GM12873 (cell line): ENCODE results near the gene ARHGEF7.

ENCODE experiments used
- TF ChIP-seq, protein P1 (sequence below): IDR thresholded peaks from 2 replicates; pipeline ENCODE4 v1.5.1; 2012; ENCODE audit warnings: low read depth, mild to moderate bottlenecking, moderate library complexity, low read length, control low read depth; ENCODE audit not compliant: insufficient read depth; ENCODE audit errors: missing control alignments

Gene ARHGEF7

DNA sequence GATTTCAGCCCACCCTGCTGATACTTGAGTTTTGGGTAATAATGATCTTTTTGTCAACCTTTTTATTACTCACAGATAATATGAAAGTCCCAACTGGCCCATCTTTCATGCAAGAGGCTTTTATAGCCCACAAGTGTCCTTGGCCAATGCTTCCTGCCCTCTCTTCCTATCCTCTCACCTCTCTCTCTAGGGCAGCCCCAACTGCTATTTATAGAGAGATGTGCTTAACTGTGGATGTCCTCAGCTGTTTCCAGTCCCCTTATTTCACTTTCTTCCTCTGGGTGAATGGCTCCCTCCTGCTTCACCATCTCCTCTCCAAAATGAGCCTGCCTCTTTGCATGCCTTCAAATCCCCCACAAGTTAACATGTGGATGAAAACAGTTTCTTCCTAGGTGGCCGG, 27.4 kb downstream of the ARHGEF7 start:
- TF ChIP-seq, protein P1, sequence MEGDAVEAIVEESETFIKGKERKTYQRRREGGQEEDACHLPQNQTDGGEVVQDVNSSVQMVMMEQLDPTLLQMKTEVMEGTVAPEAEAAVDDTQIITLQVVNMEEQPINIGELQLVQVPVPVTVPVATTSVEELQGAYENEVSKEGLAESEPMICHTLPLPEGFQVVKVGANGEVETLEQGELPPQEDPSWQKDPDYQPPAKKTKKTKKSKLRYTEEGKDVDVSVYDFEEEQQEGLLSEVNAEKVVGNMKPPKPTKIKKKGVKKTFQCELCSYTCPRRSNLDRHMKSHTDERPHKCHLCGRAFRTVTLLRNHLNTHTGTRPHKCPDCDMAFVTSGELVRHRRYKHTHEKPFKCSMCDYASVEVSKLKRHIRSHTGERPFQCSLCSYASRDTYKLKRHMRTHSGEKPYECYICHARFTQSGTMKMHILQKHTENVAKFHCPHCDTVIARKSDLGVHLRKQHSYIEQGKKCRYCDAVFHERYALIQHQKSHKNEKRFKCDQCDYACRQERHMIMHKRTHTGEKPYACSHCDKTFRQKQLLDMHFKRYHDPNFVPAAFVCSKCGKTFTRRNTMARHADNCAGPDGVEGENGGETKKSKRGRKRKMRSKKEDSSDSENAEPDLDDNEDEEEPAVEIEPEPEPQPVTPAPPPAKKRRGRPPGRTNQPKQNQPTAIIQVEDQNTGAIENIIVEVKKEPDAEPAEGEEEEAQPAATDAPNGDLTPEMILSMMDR, result no peak

- TF ChIP-seq, protein P1, result no peak
These were observed 28.9 kb downstream of the ARHGEF7 start for GRCh38 chr13:111143865-111144540.

DNA sequence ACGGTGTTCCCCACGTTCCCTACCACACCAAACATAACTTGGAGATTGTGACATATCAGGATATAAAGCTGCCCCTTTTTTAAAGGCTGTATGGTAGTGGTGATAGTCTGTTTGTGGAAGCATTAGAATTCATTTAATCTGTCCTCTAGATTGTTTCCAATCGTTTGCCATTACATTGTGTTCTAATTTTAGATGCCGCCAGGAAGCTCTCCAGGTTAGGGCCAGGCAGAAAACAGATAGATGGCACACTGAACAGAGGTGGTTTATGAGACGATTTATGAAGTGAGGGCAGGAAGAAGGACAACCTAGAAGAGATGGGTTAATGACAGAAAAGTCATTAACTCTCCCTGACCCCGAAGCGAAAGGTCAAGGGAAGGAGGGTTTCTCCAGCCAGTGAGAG, 30.0 kb downstream of the ARHGEF7 start:
- TF ChIP-seq, protein P1, result no peak

- TF ChIP-seq, protein P1, result no peak
These were observed 30.4 kb downstream of the ARHGEF7 start for GRCh38 chr13:111145506-111145905.

DNA sequence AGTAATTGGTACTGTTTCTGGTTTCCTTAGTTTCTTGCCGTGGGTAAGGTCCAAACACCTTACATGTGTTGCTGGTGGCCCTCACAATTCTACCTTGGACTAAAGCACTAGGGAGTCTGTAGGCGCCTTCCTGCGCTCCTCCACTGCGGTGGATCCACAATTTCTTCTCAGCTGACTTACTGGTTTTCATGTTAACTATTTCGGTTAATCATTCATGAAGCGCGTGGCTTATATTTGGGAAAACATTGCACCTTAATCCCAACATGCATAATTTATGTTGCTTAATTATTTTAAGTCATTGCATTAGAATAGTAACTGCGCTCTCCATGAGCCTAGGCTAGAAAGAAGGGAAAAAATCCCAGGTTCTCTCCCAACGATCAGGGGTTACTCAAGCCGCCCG, 37.7 kb downstream of the ARHGEF7 start:
- TF ChIP-seq, protein P1, result no peak

DNA sequence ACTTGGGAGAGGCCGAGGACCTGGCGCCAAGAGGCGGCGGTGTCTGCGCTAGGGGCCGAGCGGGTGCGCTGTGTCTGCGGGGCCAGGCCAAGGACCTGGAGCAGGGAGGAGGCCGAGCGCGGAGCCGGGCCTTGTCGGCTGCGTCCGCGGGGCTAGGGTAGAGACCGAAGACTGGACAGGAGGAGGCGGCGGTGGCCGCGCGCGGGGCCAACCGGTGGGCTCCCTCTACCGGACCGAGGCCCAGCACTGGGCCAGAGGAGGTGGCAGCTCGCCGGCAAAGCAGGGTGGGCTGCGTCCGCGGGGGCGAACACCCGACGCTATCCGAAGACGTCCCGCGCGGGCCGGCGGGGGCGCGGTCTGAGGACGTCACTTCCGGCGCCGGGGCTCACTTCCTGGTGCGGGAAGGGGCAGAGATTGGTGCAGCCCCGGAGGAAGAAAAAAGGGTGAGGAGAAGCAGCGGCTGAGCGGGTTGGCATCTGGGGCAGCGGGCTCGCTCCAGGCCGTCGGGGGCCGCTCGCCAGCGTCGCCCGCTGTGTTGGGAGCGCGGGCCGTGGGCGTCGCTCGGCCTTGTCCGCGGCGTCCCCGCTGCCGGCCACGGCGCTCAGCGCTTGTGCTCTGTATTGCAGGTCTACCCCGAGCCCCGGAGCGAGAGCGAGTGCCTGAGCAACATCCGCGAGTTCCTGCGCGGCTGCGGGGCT, 38.3 kb downstream of the ARHGEF7 start:
- TF ChIP-seq, protein P1, result no peak

- TF ChIP-seq, protein P1, result peak; percentile 34
These were observed 38.8 kb downstream of the ARHGEF7 start for GRCh38 chr13:111153977-111154332.
